GM21381 (cell line): ENCODE measurements around the gene PPP2R2B.

Experiments used
- ATAC-seq: cut with Tn5 transposase; IDR thresholded peaks from one replicate; pipeline ENCODE4 v1.9.1; 2021; ENCODE audit warnings: mild to moderate bottlenecking, moderate library complexity; ENCODE audit not compliant: unreplicated experiment

Gene PPP2R2B

GRCh38 chr5:146707316-146707715 is 171.2 kb downstream of the PPP2R2B start:
- ATAC-seq: no peak

- ATAC-seq: no peak
Observed at GRCh38 chr5:146706321-146706972, 172.1 kb downstream of the PPP2R2B start.

GRCh38 chr5:146704949-146705665 is 173.4 kb downstream of the PPP2R2B start:
- ATAC-seq: no peak

DNA sequence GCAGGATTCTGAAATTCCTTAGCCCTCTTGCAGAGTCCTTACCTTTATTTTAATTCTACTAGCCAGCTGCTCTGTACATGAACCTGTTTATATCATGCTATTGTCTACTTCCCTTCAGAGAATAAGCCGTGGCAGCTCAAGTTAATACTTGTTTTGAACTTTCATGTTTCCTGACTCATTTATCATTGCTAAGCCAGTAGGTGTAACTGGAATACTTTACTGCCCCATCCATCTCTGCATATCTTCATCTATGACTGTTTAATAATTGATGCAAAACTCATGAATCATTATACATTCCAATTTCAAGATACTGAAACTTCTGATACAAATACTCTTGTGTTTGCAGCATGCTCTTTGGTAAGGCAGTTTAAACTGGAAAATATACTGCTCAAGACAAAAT is 174.7 kb downstream of the PPP2R2B start:
- no peak for ATAC-seq

DNA sequence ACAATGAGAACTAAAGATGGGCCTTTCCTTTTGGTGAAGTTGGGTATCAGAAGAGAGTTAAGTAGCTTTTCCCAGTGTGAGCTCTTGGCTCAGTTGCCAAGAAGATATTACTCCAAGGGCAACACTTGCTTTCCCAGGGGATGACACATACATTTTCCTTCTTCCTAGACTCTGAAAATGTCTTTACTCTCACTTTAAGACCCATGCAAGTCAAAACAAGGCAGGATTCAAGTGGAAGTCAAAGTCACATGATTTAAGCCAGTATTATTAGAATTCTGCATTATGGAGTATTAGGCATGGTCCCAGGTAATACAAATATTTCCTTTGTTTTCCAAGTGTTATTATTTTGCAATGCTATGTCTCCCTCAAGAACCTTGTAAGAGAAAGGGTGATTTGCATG is 175.1 kb downstream of the PPP2R2B start:
- ATAC-seq: no peak

- no peak for ATAC-seq
Observed at GRCh38 chr5:146699664-146700418, 178.7 kb downstream of the PPP2R2B start.

GRCh38 chr5:146699138-146699537 is 179.4 kb downstream of the PPP2R2B start:
- ATAC-seq: no peak

- ATAC-seq: no peak
Observed at GRCh38 chr5:146698651-146699050, 179.9 kb downstream of the PPP2R2B start.

- no peak for ATAC-seq
Observed at GRCh38 chr5:146697211-146697610, 181.3 kb downstream of the PPP2R2B start.

- ATAC-seq: no peak
Observed at GRCh38 chr5:146695646-146696045, 182.9 kb downstream of the PPP2R2B start.

- no peak for ATAC-seq
Observed at GRCh38 chr5:146690880-146691355, 187.6 kb downstream of the PPP2R2B start.

GRCh38 chr5:146687630-146688029 is 190.9 kb downstream of the PPP2R2B start:
- ATAC-seq: no peak

- no peak for ATAC-seq
Observed at GRCh38 chr5:146683861-146684260, 194.7 kb downstream of the PPP2R2B start.

- ATAC-seq: no peak
Observed at GRCh38 chr5:146682899-146683532, 195.5 kb downstream of the PPP2R2B start.

DNA sequence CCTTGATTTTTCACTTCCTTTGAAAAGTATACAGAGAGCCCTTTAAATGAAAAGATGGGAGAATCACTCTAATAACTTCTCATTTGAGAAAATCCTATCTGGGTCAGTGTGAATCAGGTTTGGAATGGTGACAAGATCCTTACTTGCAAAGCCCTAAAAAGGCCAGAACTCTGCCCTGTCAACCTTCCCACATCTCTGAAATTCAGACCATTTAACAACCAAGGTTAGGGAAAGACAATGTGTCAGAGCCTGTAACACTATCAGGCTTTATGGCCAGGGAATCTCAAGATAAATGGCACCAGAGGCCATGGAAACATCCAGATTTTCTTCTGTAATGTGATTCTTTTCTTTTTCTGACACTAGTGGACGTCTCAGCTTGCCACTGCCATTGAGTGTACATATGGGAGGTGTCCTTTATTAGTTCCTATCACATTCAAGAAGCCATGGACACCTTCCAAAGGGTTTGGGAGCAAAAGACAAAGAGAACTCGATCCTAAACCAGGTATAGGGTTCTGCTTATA is 196.9 kb downstream of the PPP2R2B start:
- no peak for ATAC-seq

GRCh38 chr5:146680846-146681584 is 197.5 kb downstream of the PPP2R2B start:
- no peak for ATAC-seq

GRCh38 chr5:146675636-146676035 is 202.9 kb downstream of the PPP2R2B start:
- ATAC-seq: peak; percentile 77

GRCh38 chr5:146672866-146673265 is 205.7 kb downstream of the PPP2R2B start:
- no peak for ATAC-seq

DNA sequence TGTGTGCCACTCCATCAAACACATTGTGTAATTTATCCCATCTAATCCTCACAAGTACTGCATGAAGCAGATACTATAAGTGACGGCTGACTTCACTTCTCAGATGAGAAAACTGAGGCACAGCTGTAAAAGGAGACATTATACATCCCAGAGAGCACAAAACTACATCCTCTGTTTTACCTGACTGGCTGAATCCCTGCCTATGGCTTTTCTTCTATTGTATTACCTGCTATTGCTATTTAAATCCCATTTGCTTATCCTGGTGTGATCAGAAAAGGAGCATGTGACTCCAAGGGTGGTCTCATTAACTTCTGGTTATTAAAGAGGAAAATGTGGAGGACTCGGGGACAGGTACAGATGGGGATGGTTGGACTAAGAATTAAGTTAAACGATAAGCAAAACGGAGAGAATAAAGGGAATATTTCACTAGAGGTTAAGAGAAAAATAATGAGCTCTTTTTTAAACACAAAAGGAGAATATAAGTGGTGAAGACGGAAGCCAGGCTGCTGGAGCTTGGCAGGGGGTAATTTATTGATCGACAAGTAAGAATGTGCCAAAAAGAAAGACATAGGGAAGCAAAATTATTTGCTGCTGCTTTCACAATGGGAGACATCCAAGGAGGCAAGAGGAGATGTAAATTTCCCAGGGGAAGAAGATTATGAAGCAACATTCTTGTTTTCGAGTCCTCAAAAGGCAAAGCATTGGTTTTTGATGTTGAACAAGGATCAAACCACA is 206.8 kb downstream of the PPP2R2B start:
- ATAC-seq: no peak

DNA sequence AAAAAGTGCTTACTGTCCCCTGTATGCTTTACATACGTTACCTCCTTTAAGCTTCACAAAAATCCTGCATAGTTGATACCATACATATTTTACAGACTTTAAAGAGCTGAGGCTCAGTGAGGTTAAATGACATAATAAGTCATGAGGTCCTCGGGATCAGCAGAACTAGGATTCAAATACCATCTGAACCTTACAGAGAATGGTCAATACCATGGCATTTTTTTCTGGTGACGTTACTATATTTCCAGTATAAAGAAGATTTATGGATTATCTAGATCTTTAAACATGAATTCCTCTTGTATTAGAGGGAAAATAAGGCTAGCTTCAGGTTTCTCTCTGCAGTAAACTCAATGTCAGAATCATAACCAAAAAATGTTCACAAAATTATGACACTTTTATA is 208.9 kb downstream of the PPP2R2B start:
- no peak for ATAC-seq
